Measurements from ENCODE around the gene ANKRD6. TPM values are rescaled to one million over a fixed set of nuclear protein-coding genes. Genes with fewer than 3 reads are reported as not detected.
"Not testable (repeated sequence)": the region's sequence is repeated elsewhere in the genome, so short reads cannot be mapped to it uniquely, and the experiment has no call there.

ANKRD6 gene
- total RNA-seq: 1 to 10 TPM; 1.7 to 4.5 TPM

DNA sequence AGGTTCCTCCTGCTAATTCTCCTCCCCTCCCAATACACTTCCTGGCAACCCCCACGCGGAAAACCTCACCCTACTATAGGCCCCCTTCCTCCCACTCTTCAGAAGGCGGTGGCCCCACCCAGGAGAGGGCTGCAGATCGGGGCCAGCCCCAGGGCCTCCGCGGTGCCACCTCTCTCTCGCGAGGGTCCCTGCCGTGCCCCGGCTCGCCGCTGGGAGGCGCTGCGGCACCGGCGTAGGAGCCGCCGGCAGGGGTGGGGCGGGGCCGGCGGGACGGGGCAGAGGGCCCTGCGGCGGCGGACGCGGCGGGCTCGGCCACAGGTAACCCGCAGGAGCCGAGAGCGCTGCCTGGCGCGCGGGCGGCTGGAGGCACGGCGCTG is at the start of gene ANKRD6:
Gene ANKRD6 (plus strand): TSS at position 278 of the 377 bp plus-strand sequence. CDS start 133,825 bp downstream, outside the sequence.
- DNase-seq: peak; percentile 84
- no peaks in the 10 kb centered on the region for H3K36me3 Mint-ChIP-seq
- H3K27me3 Mint-ChIP-seq: peaks cover 49% of the 10 kb centered on the region
- peak within 1 kb of the TSS; percentile 12 for H3K27ac Mint-ChIP-seq
- ATAC-seq: peak; percentile 95
- peak within 1 kb of the TSS; percentile 69 for H3K4me3 Mint-ChIP-seq
- CTCF ChIA-PET: interaction anchor here (0.6 to 4.5 kb wide), 32 partner anchors 9 to 508 kb away, joined by 3 to 57 read pairs (median 4); partner anchors contain the start of genes LYRM2 and MDN1
- peaks cover 16% of the 10 kb centered on the region for H3K4me1 Mint-ChIP-seq
- no peaks in the 10 kb centered on the region for H3K9me3 Mint-ChIP-seq (ENCODE audit: low read depth)

DNA sequence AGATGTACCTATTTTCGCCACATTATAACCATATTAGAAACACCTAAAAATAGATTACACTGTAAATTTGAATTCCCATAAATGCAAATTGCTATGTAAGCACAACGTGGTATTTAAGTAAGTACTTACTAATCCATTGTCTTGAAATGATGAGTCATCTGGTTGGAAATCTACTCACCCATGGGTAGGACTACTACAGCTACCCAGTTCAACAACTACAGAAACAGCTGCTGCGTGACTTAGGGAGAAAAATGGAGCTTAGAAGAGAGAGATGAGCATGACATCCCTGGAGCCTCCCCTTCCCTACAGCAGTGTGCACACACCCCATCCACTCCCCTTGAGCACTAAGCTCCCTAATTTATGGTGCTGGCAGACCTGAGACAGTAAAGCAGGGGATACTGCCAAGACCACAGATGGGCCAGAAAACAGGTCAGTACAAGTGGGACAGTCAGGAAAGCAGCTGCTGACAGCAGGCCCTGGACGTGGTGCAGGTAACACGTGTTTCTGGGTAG is 47.7 kb upstream of the ANKRD6 start:
- DNase-seq (no peak), ATAC-seq (no peak)
- H3K4me1 Mint-ChIP-seq: peaks cover 4% of the 10 kb centered on the region
- no peak overlapping the region for H3K27ac Mint-ChIP-seq
- H3K9me3 Mint-ChIP-seq (ENCODE audit: low read depth): no peaks in the 10 kb centered on the region
- no peaks in the 10 kb centered on the region for H3K36me3 Mint-ChIP-seq
- no peak overlapping the region for H3K4me3 Mint-ChIP-seq
- CTCF ChIA-PET: interaction anchor here (0.6 kb wide), 1 partner anchor 803 kb away, joined by 3 read pairs; no protein-coding TSS in a partner anchor
- H3K27me3 Mint-ChIP-seq: peaks cover 4% of the 10 kb centered on the region

GRCh38 chr6:89385846-89386245 is 47.1 kb upstream of the ANKRD6 start:
- DNase-seq (no peak), ATAC-seq (no peak)
- Mint-ChIP-seq H3K9me3 (ENCODE audit: low read depth) (no peaks in the 10 kb centered on the region), H3K36me3 (no peaks in the 10 kb centered on the region), H3K4me1 (peaks cover 2% of the 10 kb centered on the region), H3K4me3 (no peak overlapping the region), H3K27me3 (peaks cover 2% of the 10 kb centered on the region), H3K27ac (no peak overlapping the region)
- CTCF ChIA-PET: interaction anchor here (0.6 kb wide), 1 partner anchor 802 kb away, joined by 3 read pairs; no protein-coding TSS in a partner anchor

DNA sequence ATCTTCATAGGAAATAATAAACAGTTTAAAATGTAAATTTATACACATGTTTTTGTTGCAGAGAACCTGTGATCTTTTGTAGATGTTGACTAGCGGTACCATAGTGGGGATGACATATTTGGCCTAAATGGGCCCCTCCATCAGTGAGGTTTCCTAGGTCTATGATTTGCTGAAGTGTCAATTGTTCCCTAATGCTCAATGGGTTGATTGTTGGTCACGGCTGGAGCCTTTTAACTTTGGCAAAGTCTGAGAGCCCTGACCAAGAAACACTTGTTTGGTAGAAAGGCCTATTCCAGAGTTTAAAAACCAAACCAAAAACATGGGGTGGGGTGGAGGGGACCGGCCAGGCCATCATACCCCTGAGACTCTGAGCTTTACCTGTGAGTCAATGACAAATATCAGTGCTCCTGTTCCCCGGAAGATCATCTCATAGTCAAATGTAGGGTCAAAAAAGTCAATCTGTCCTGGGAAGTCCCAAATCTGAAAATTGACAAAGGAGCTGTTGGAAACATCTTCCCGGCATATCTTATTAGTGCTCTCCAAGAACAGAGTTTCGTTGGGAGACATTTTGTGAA is 45.9 kb upstream of the ANKRD6 start:
- ATAC-seq (no peak), DNase-seq (no peak)
- Mint-ChIP-seq H3K4me1 (no peaks in the 10 kb centered on the region), H3K27me3 (no peaks in the 10 kb centered on the region), H3K9me3 (ENCODE audit: low read depth) (no peaks in the 10 kb centered on the region), H3K4me3 (no peak overlapping the region), H3K27ac (no peak overlapping the region), H3K36me3 (no peaks in the 10 kb centered on the region)
- CTCF ChIA-PET: interaction anchor here (0.9 to 1.5 kb wide), 2 partner anchors 11 to 14 kb away, joined by 4 to 5 read pairs; no protein-coding TSS in a partner anchor

DNA sequence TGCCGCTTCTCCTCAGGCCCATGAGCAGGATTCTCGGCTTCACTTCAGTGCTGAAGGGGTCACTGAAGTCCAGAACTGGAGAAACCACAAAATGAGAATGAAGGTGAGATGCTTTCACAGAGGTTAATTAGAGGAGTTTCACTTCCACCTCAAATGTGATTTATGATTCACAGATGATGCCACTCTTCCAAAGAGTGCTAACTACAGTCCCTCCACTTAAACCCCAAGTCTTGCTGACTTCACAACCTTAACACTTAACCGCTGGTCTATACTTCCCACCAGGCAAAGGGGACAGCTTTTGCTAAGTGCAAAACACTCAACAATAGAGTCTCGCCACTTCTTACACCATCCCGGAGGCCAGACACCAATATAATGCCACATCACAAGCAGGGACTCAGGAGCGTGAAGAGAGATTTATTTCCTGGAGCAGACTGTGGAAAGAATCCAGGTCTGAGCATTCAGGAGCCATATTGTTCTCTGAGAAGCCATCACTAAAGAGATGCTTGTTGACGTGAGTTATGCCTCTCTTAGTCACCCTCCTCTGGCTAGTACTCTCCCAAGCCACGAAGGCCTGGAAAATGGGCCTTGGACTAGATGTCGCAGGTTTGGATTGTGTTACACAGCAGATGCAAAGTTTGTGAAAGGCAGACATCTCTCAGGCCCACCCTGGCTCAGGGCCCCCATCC is 45.3 kb upstream of the ANKRD6 start:
- no peaks in the 10 kb centered on the region for H3K36me3 Mint-ChIP-seq
- no peaks in the 10 kb centered on the region for H3K9me3 Mint-ChIP-seq (ENCODE audit: low read depth)
- CTCF ChIA-PET: interaction anchor here (0.9 to 1.5 kb wide), 2 partner anchors 12 to 15 kb away, joined by 4 to 5 read pairs; no protein-coding TSS in a partner anchor
- H3K27me3 Mint-ChIP-seq: no peaks in the 10 kb centered on the region
- H3K4me3 Mint-ChIP-seq: no peak overlapping the region
- H3K27ac Mint-ChIP-seq: no peak overlapping the region
- no peak for ATAC-seq
- DNase-seq: no peak
- no peaks in the 10 kb centered on the region for H3K4me1 Mint-ChIP-seq

DNA sequence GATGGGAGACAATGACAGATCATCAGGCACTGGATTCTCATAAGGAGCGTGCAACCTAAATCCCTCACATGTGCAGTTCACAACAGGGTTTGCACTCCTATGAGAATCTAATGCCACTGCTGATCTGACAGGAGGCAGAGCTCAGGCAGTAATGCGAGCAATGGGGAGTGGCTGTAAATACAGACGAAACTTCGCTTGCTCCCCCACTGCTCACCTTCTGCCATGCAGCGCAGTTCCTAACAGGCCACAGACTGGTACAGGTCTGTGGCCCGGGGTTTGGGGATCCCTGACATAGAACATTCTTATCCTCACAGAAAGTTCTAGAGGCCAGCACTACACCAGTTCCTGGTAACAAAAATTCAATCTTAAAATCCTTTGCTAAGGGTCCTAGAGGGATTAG is 44.1 kb upstream of the ANKRD6 start:
- H3K27ac Mint-ChIP-seq: no peak overlapping the region
- DNase-seq (no peak), ATAC-seq (no peak)
- peaks cover 3% of the 10 kb centered on the region for H3K4me1 Mint-ChIP-seq
- peaks cover 7% of the 10 kb centered on the region for H3K36me3 Mint-ChIP-seq
- peaks cover 6% of the 10 kb centered on the region for H3K27me3 Mint-ChIP-seq
- peaks cover 8% of the 10 kb centered on the region for H3K9me3 Mint-ChIP-seq (ENCODE audit: low read depth)
- CTCF ChIA-PET: no interaction called here
- H3K4me3 Mint-ChIP-seq: no peak overlapping the region

GRCh38 chr6:89392823-89393222 is 40.1 kb upstream of the ANKRD6 start:
- CTCF ChIA-PET: interaction anchor here (1.5 kb wide), 1 partner anchor 40 kb away, joined by 4 read pairs; the partner anchor contains the start of gene ANKRD6
- H3K9me3 Mint-ChIP-seq (ENCODE audit: low read depth): peaks cover 8% of the 10 kb centered on the region

GRCh38 chr6:89393659-89394058 is 39.3 kb upstream of the ANKRD6 start:
- no peak overlapping the region for H3K4me3 Mint-ChIP-seq
- peaks cover 6% of the 10 kb centered on the region for H3K27me3 Mint-ChIP-seq
- H3K9me3 Mint-ChIP-seq (ENCODE audit: low read depth): peaks cover 8% of the 10 kb centered on the region
- ATAC-seq (no peak), DNase-seq (no peak)
- no peak overlapping the region for H3K27ac Mint-ChIP-seq
- peaks cover 3% of the 10 kb centered on the region for H3K4me1 Mint-ChIP-seq
- peaks cover 7% of the 10 kb centered on the region for H3K36me3 Mint-ChIP-seq
- CTCF ChIA-PET: no interaction called here

More at GRCh38 chr6:89392823-89393222, 40.1 kb upstream of the ANKRD6 start:
- H3K27me3 Mint-ChIP-seq: peaks cover 6% of the 10 kb centered on the region
- H3K4me1 Mint-ChIP-seq: peaks cover 3% of the 10 kb centered on the region
- DNase-seq: no peak
- peaks cover 7% of the 10 kb centered on the region for H3K36me3 Mint-ChIP-seq
- ATAC-seq: no peak
- H3K4me3 Mint-ChIP-seq: no peak overlapping the region
- no peak overlapping the region for H3K27ac Mint-ChIP-seq

DNA sequence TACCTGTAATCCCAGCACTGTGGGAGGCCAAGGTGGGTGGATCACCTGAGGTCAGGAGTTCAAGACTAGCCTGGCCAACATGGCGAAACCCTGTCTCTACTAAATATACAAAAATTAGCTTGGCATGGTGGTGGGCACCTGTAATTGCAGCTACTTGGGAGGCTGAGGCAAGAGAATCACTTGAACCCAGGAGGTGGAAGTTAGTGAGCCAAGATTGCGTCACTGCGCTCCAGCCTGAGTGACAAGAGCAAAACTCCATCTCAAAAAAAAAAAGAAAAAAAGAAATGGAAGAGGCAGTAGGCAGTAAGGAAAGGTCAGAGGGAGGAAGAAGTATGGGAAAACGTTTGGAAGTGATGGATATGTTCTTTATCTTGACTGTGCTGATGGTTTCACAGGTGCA is 35.1 kb upstream of the ANKRD6 start:
- DNase-seq; ATAC-seq; H3K9me3 Mint-ChIP-seq (ENCODE audit: low read depth); H3K27me3 Mint-ChIP-seq; H3K27ac Mint-ChIP-seq; H3K4me1 Mint-ChIP-seq; H3K36me3 Mint-ChIP-seq; H3K4me3 Mint-ChIP-seq; CTCF ChIA-PET: not testable (repeated sequence)

- DNase-seq (no peak), ATAC-seq (no peak)
- Mint-ChIP-seq H3K36me3 (no peaks in the 10 kb centered on the region), H3K4me1 (no peaks in the 10 kb centered on the region), H3K27me3 (no peaks in the 10 kb centered on the region), H3K4me3 (no peak overlapping the region), H3K9me3 (ENCODE audit: low read depth) (no peaks in the 10 kb centered on the region), H3K27ac (no peak overlapping the region)
- CTCF ChIA-PET: interaction anchor here (1.2 to 1.3 kb wide), 2 partner anchors 27 to 216 kb away, joined by 3 to 5 read pairs; no protein-coding TSS in a partner anchor
Observed at GRCh38 chr6:89398762-89399525, 34.0 kb upstream of the ANKRD6 start.

DNA sequence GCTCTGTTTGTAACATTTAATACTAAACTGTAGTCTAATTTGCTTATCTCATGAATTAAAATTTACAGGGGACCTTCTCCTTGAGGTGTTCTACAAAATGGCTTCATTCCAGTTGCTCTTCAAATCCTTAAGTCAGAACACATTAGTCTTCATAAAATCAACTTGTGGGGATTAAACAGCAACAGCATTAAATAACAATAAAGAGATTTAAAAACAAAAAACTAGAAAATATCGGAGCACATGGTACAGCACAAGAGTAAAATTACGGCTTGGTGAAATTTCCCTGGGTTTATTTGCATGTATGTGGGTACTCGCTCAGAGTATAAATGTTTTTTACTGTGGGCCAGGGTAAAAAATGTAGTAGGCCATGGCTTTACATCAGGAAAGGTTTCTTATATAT is 32.9 kb upstream of the ANKRD6 start:
- Mint-ChIP-seq H3K4me1 (no peaks in the 10 kb centered on the region), H3K27ac (no peak overlapping the region), H3K27me3 (no peaks in the 10 kb centered on the region), H3K4me3 (no peak overlapping the region), H3K9me3 (ENCODE audit: low read depth) (no peaks in the 10 kb centered on the region), H3K36me3 (no peaks in the 10 kb centered on the region)
- ATAC-seq (no peak), DNase-seq (no peak)
- CTCF ChIA-PET: no interaction called here

- no peaks in the 10 kb centered on the region for H3K36me3 Mint-ChIP-seq
- DNase-seq (no peak), ATAC-seq (no peak)
- CTCF ChIA-PET: interaction anchor here (0.5 to 0.8 kb wide), 2 partner anchors 9 to 44 kb away, joined by 3 read pairs; no protein-coding TSS in a partner anchor
- H3K27ac Mint-ChIP-seq: no peak overlapping the region
- H3K4me1 Mint-ChIP-seq: peaks cover 3% of the 10 kb centered on the region
- no peaks in the 10 kb centered on the region for H3K9me3 Mint-ChIP-seq (ENCODE audit: low read depth)
- H3K27me3 Mint-ChIP-seq: no peaks in the 10 kb centered on the region
- H3K4me3 Mint-ChIP-seq: no peak overlapping the region
Observed at GRCh38 chr6:89400912-89401399, 32.0 kb upstream of the ANKRD6 start.

- no peak for ATAC-seq
- CTCF ChIA-PET: interaction anchor here (2.4 kb wide), 1 partner anchor 31 kb away, joined by 10 read pairs; no protein-coding TSS in a partner anchor
Observed at GRCh38 chr6:89402776-89403175, 30.2 kb upstream of the ANKRD6 start.

More at GRCh38 chr6:89402776-89403175, 30.2 kb upstream of the ANKRD6 start:
- Mint-ChIP-seq H3K36me3 (no peaks in the 10 kb centered on the region), H3K4me1 (peaks cover 9% of the 10 kb centered on the region), H3K9me3 (ENCODE audit: low read depth) (no peaks in the 10 kb centered on the region), H3K27ac (no peak overlapping the region), H3K4me3 (no peak overlapping the region), H3K27me3 (peaks cover 5% of the 10 kb centered on the region)
- no peak for DNase-seq
